Measurements from ENCODE around the gene CHCHD6.

CHCHD6 gene

DNA sequence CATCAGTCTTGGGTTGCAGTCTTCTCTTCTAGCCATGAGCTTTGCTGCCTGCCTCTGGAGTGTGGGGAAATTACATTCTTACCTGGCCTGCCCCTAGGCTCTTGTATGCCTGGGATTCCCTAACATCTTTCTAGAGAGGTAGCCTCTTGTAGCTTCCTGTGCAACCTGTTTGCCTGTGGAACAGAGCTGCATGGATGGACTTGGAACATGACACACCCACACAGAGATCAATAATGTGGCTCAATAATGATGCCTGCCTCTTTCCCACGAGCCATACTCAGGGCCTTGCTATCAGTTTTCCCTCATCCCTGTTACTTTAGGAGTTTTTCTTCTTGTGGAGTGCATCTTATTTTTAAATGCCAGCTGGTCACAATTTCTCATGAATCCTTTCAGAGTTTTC is 11.4 kb downstream of the CHCHD6 start:
- in situ Hi-C loops (cut with MboI; ENCODE audit: low pct_unique_long_range_greater_than_20kb, low sequenced_read_pairs, unreplicated experiment) = no loop called here
- TF ChIP-seq, protein P1, sequence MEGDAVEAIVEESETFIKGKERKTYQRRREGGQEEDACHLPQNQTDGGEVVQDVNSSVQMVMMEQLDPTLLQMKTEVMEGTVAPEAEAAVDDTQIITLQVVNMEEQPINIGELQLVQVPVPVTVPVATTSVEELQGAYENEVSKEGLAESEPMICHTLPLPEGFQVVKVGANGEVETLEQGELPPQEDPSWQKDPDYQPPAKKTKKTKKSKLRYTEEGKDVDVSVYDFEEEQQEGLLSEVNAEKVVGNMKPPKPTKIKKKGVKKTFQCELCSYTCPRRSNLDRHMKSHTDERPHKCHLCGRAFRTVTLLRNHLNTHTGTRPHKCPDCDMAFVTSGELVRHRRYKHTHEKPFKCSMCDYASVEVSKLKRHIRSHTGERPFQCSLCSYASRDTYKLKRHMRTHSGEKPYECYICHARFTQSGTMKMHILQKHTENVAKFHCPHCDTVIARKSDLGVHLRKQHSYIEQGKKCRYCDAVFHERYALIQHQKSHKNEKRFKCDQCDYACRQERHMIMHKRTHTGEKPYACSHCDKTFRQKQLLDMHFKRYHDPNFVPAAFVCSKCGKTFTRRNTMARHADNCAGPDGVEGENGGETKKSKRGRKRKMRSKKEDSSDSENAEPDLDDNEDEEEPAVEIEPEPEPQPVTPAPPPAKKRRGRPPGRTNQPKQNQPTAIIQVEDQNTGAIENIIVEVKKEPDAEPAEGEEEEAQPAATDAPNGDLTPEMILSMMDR (IDR thresholded peaks at IDR 0.05; ENCODE audit: extremely low read depth, insufficient read depth, missing control alignments) = no peak
- DNase-seq (ENCODE audit: low spot score) = no peak

DNA sequence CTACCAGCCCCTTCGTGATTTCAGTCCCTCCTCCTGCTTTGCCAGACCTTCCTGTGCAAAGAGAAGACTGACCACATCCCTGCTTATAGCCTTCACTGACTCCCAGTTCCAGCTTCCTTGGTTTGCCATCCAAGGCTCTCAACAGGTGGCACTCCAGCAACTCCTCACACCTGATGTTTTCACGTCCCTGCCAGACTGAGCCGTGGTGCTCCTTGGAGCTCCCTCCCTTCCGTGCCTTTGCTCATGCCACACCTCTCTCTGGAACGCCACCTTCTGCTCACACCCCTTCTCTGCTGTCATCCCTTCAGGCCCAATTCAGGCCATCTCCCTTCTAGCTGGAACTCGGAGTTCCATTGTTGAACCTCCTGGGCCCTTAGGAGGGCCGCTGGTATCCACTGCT is 12.0 kb downstream of the CHCHD6 start:
- no peak for DNase-seq (ENCODE audit: low spot score)
- in situ Hi-C loops (cut with MboI; ENCODE audit: low pct_unique_long_range_greater_than_20kb, low sequenced_read_pairs, unreplicated experiment) = no loop called here
- TF ChIP-seq, protein P1 (IDR thresholded peaks at IDR 0.05; ENCODE audit: extremely low read depth, insufficient read depth, missing control alignments) = no peak

- DNase-seq (ENCODE audit: low spot score) = no peak
- TF ChIP-seq, protein P1 (IDR thresholded peaks at IDR 0.05; ENCODE audit: extremely low read depth, insufficient read depth, missing control alignments) = no peak
- in situ Hi-C loops (cut with MboI; ENCODE audit: low pct_unique_long_range_greater_than_20kb, low sequenced_read_pairs, unreplicated experiment) = no loop called here
Measured at GRCh38 chr3:126718561-126719445, 14.8 kb downstream of the CHCHD6 start.

DNA sequence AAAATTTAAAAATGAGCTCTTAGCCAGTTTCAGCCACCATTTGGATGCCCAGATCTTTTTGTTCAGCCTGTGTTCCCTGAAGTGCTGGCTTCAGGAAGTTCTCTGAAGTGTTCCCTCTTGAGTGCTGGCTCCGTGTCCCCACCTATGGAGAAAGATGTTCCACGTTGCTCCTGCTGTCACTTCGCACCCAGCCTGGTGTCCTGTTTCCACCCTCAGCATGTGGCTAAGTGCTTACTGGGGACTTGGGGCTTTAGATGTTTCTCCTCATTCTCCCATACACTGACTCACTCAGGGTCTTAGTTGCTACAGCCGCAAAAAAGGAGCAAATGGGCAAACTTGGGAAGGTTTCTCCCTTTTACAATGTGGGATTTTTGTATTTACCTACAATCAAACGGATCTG is 16.6 kb downstream of the CHCHD6 start:
- in situ Hi-C loops (cut with MboI; ENCODE audit: low pct_unique_long_range_greater_than_20kb, low sequenced_read_pairs, unreplicated experiment) = no loop called here

GRCh38 chr3:126721246-126721645 is 17.2 kb downstream of the CHCHD6 start:
- in situ Hi-C loops (cut with MboI; ENCODE audit: low pct_unique_long_range_greater_than_20kb, low sequenced_read_pairs, unreplicated experiment) = no loop called here
- DNase-seq (ENCODE audit: low spot score) = no peak
- TF ChIP-seq, protein P1 (IDR thresholded peaks at IDR 0.05; ENCODE audit: extremely low read depth, insufficient read depth, missing control alignments) = no peak

More for the DNA sequence above, 16.6 kb downstream of the CHCHD6 start:
- TF ChIP-seq, protein P1 (IDR thresholded peaks at IDR 0.05; ENCODE audit: extremely low read depth, insufficient read depth, missing control alignments) = no peak
- no peak for DNase-seq (ENCODE audit: low spot score)

- TF ChIP-seq, protein P1 (IDR thresholded peaks at IDR 0.05; ENCODE audit: extremely low read depth, insufficient read depth, missing control alignments) = no peak
- DNase-seq (ENCODE audit: low spot score) = no peak
- in situ Hi-C loops (cut with MboI; ENCODE audit: low pct_unique_long_range_greater_than_20kb, low sequenced_read_pairs, unreplicated experiment) = no loop called here
Measured at GRCh38 chr3:126723237-126723636, 19.2 kb downstream of the CHCHD6 start.
